Cerebellar nuclear complex (tissue), 1 donor: Measurements from ENCODE around the gene SLC25A31.

Source experiments
- DNase-seq, 2 experiments: peaks; one replicate each; lab custom pipeline; 2025; lab: John Stamatoyannopoulos, UW

SLC25A31 gene

GRCh38 chr4:127777487-127777886 is 47.3 kb downstream of the SLC25A31 start:
- no peak for DNase-seq

GRCh38 chr4:127778102-127778501 is 47.9 kb downstream of the SLC25A31 start:
- DNase-seq, result no peak

- DNase-seq, result no peak
Measured at GRCh38 chr4:127780598-127780997, 50.4 kb downstream of the SLC25A31 start.

GRCh38 chr4:127781300-127782024 is 51.3 kb downstream of the SLC25A31 start:
- DNase-seq, result peak in 1 of 2 experiments; percentile 11

DNA sequence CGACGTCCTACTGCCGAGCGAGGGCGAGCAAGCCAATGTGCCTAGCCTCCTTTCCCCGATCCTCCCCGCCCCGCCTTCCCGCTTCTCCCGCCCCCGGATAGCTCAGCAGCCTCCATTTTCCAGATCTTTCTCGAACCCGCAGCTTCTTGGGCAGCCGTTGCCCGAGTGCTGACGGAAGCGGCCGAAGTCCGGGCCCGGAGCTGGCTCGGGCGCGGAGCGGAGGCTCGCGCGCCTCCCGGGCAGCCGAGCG is 51.8 kb downstream of the SLC25A31 start:
- DNase-seq, result peak in 1 of 2 experiments; percentile 59

GRCh38 chr4:127782275-127783025 is 52.2 kb downstream of the SLC25A31 start, which contains the start of gene HSPA4L:
Gene HSPA4L, plus strand, starts transcription at chr4:127782322. Its CDS starts 229 bp downstream, at chr4:127782551.
- DNase-seq, result no peak

GRCh38 chr4:127783026-127783769 is 53.0 kb downstream of the SLC25A31 start:
- DNase-seq, result peak in 1 of 2 experiments; percentile 45

GRCh38 chr4:127783955-127784770 is 54.0 kb downstream of the SLC25A31 start:
- DNase-seq, result no peak

GRCh38 chr4:127788517-127788916 is 58.3 kb downstream of the SLC25A31 start:
- DNase-seq, result no peak

DNA sequence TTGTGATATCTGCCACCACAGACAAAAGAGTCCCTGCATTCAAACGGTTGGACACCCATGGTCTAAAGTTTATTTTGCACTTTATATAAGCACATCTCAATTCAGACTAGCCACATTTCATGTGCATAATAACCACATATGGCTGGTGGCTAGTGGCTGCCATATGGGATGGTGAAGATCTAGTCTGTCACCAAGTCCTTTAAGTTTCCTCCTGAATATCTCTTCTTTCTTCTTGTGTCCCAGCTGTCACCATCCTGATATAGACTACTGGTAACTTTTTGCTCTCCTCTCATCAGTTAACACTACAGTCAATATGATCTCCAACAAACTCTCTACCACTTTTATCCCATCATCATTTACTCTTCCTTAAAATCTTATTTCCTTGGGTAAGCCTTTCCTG is 61.2 kb downstream of the SLC25A31 start:
- no peak for DNase-seq

GRCh38 chr4:127793528-127793927 is 63.3 kb downstream of the SLC25A31 start:
- DNase-seq, result no peak

- no peak for DNase-seq
Measured at GRCh38 chr4:127799711-127800110, 69.5 kb downstream of the SLC25A31 start.

DNA sequence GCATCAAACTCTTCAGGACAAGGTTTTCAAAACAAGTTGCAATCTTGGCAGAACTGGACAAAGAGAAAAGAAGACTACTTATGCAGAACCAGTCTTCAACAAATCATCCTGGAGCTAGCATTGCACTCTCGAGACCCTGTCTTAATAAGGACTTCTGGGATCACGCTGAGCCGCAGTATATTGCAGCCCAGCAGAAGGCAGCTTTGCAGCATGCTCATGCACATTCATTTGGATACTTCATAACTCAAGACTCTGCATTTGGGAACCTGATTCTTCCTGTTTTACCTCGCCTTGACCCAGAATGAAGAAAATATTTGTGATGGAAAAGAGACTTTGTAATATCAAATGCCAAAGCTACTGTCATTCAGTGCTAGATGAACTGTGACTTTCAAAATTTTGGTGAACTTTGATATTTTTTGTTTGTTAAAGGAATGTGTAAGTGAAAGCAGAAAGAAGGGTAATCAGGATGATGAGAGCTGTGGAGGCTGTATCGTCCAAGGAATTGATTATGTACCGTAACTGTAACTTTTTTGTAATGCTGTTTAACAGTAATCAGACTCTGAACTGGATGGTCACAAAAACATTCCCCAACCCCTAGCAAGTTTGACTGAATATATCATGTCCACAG is 79.1 kb downstream of the SLC25A31 start:
- DNase-seq, result no peak

DNA sequence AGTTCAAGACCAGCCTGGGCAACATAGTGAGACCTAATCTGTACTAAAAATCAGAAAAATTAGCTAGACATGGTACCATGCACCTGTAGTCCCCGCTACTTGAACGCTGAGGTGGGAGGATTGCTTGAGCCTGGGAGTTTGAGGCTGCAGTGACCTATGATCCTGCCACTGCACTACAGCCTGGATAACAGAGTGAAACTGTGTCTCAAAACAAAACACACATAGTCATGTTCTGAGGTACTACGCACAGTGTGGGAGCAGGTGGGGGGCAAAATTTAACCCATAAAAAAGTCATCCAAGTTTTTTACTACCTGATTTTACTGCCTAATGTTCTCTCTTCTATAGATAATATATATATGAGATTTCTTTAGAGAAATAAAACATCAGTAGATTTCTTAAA is 80.4 kb downstream of the SLC25A31 start:
- DNase-seq, result no peak

DNA sequence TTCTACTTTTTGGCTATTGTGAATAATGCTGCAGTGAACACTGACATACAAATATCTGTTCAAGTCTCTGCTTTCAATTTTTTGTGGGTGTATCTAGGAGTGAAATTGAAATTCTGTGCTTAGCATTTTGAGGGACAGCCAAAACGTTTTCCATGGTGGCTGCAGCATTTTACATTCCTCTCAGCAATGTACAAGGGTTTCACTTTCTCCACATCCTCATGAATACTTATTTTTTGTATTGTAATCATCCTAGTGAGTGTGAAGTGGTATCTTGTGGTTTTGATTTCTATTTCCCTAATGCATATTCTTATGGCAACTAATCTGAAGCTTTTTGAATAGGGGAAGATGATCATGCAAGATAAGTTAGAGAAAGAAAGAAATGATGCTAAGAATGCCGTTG is 92.2 kb downstream of the SLC25A31 start:
- no peak for DNase-seq
